Erythroblast (primary cell): ENCODE results near the gene TPPP.
"Not testable (repeated sequence)": the region's sequence is repeated elsewhere in the genome, so short reads cannot be mapped to it uniquely, and the experiment has no call there.

Experiments
- DNase-seq, 2 experiments: peaks; one replicate each; lab custom pipeline; 2025; lab: John Stamatoyannopoulos, UW
- GATA1 ChIP-seq: IDR thresholded peaks from 2 replicates; pipeline ENCODE4 v1.6.1; 2011; ENCODE audit warnings: low read depth, mild to moderate bottlenecking, control low read depth, low read length, moderate library complexity
- POLR2A ChIP-seq: IDR thresholded peaks from 2 replicates; pipeline ENCODE4 v1.6.1; 2011; ENCODE audit warnings: mild to moderate bottlenecking, low read length

TPPP gene

DNA sequence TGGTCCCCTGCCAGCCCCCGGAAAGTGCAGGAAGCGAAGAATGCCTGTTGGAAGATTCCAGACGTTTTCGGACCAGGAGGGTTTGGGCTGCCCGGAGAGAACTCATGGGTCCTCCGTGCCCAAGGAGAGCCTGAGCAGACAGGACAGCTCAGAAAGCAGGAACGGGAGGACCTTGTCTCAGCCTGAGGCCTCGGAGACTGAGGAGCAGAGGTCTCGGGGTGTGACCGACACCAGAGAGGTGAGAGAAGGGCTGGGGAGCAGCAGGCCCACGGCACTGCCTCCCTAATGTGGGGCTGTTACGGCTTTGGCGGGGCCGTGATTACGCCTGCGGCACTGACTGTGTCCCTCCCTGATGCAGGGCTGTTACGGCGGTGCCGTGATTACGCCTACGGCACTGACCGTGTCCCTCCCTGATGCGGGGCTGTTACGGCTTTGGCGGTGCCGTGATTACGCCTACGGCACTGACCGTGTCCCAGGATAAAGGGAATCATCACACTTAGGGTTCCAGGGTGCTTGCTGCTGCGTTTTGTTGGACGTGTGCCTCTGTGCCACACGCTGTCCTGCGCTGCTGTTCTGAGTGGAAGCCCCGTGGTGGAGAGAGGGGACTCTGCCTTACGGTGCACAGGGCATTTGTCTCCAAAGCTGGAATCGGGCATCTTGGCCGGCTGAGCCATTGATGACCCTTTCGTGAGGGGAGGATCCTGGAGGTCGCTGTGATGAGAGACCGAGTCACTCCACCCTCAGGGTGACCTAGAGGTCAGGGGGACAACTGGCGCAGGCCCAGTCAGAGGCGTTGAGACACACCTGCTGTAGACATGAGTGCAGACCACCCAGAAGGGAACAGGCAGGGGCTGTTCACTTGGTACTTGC is 55.3 kb downstream of the TPPP start:
- TF ChIP-seq GATA1 (no peak), POLR2A (no peak)
- no peak for DNase-seq

DNA sequence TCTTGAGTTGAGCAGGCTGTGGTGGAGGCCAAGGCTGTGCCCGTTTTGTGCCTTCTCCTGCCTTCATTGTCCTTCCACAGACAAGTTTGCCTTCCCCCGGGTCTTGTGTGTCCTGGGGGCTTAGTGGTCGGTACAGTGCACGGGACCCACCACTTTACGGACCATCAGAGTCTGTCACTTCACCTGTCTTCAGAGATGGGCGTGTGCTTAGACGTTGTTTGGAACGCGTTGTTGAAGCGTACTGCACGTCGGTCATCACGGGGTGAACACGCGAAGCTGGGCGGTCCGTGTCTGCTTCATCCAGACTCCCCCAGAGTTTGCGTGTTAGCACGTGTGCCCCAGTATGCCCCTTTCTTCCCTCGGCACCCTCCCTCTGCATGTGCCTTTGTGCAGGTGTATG is 56.2 kb downstream of the TPPP start:
- TF ChIP-seq POLR2A (no peak), GATA1 (no peak)
- DNase-seq, result no peak

DNA sequence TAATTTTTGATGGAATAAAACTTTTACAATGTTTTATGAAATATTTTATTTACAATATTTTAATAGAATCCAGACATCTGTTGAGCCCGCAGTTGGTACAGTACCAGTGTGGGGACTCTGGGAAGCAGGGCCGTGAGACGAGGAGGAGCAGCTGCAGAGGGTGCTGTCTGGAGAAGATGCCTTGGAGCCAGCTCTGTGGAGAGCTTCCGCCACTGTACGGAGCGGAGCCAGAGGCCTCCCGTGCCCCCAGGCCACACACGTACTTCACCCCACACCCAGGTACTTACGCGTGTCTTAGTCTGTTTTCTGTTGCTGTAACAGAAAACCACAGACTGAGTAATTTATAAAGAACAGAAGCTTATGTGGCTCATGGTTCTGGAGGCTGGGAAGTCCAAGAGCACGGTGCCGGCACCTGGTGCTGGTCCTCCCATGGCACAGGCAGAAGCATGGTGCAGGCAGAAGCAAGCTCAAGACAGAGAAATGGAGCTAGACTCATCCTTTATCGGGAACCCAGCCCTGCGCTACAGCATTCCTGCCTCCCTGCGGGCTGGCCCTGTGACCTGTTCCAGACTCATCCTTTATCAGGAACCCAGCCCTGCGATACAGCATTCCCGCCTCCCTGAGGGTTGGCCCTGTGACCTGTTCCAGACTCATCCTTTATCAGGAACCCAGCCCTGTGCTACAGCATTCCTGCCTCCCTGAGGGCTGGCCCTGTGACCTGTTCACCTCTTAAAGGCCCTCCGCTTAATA is 57.7 kb downstream of the TPPP start:
- TF ChIP-seq POLR2A, result no peak
- TF ChIP-seq GATA1, result no peak
- no peak for DNase-seq

DNA sequence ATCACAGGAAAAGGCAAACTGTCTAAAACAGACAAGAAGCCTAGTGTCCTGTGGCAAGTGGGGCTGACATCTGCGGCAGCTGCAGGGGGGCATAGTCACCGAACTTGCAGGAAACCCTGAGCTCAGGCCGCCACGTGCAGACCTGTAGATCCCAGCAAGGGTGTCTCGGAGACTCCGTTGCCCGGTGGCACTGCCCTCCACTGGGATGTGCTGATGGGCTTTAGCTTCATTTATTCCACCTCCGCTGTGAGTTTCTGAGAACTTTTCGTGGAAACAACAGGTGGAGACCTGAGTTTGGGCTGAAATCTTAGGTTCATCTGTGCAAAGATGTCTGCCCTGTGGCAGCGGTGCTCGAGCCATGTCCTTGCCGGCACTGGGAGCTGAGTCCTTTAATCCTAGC is 59.0 kb downstream of the TPPP start:
- TF ChIP-seq GATA1, result no peak
- TF ChIP-seq POLR2A, result no peak
- DNase-seq, result no peak

DNA sequence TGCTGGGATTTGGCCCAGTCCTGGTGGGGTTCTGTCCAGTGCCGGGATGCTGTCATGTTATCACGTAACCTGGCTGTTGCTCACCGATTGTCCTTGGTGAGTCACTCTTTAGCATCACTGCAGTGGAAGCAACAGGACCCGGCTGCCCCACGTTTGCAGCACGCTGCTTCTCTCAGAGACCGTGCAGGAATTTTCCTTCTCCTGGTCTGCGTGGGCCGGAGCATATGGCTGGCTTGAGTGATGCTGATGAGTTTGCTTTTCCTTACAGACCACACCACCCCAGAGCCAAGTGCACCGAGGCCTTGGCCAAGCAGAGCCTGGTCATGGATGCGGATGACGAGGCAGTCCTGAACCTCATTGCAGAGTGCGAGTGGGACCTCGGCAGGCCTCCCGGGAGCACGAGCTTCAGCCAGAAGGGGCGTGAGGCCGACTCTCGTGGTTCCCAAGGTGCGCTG is 59.6 kb downstream of the TPPP start:
- TF ChIP-seq POLR2A (no peak), GATA1 (no peak)

DNA sequence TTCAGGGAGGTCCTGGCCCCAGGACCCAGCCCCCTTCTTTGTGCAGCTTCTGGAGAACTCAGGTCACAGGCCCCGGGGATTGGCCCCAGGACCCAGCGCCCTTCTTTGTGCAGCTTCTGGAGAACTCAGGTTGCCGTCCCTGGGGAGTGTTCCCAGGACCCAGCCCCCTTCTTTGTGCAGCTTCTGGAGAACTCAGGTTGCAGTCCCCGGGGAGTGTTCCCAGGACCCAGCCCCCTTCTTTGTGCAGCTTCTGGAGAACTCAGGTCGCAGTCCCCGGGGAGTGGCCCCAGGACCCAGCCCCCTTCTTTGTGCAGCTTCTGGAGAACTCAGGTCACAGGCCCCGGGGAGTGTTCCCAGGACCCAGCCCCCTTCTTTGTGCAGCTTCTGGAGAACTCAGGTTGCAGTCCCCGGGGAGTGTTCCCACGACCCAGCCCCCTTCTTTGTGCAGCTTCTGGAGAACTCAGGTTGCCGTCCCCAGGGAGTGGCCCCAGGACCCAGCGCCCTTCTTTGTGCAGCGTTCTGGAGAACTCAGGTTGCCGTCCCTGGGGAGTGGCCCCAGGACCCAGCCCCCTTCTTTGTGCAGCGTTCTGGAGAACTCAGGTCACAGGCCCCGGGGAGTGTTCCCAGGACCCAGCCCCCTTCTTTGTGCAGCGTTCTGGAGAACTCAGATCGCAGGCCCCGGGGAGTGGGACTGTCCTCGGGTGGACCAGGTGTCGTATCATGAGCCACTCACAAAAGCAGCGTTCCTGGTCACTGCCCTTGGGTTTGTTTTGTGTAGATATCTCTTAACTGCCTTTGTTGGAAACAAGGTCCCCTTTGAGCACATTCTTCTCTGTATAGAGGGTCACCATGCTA is 64.6 kb downstream of the TPPP start:
- DNase-seq, result not testable (repeated sequence)

More for the DNA sequence above, 59.6 kb downstream of the TPPP start:
- no peak for DNase-seq

DNA sequence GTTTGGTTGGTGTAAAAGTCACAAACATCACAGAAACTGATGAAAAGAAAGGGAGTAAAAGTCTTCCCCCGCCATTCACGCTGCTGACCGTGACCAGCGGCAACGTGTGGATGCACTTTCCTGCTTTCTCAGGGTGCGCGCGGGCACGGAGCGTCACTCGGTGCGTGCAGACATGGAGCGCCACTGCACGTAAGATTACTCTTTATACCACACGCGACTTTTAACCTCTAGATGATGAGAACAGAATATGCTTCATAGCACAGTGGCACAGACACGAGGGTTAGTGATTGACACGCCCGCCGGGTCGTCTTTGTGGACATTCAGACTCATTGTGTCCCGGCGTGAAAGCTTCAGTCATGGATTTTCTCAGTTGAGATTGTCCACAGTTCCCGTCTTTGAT is 65.3 kb downstream of the TPPP start:
- TF ChIP-seq POLR2A, result no peak
- TF ChIP-seq GATA1, result no peak
- no peak for DNase-seq

DNA sequence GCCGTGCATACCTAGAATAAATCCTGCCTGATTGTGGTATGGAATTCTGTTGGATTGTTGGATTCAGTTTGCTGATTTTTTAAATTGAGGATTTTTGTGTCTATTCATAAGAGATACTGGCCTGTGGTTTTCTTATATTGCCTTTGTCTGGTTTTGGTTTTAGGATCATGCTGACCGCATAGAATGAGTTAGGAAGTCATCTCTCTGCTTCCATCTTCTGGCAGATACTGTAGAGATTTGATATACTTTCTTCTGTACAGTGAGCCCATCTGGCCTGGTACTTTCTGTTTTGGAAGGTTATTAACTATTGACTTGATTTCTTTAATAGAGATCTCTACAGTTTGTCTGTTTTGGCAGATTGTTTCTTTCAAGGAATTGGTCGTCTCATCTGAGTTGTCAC is 66.3 kb downstream of the TPPP start:
- TF ChIP-seq GATA1 (no peak), POLR2A (no peak)
- DNase-seq, result no peak

DNA sequence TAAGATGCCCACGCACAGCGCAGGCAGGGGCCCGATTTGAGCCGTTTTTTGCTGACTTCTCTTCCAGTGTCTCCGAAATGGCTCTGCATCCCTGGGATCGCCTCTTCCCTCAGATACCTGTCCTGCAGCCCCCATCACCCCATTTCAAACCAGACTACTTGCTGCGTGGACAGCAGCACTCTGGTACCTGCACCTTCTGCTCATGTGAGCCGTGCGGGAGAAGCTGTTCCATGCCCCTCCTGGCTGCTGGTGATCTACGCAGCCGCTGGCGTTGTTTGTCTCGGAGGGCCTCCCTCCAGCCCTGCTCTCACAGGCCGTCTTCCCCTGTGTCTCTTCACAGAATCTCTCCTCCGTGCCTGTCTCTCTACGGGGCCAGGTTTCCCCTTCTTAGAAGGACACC is 67.6 kb downstream of the TPPP start:
- TF ChIP-seq POLR2A (no peak), GATA1 (no peak)
- DNase-seq, result no peak

DNA sequence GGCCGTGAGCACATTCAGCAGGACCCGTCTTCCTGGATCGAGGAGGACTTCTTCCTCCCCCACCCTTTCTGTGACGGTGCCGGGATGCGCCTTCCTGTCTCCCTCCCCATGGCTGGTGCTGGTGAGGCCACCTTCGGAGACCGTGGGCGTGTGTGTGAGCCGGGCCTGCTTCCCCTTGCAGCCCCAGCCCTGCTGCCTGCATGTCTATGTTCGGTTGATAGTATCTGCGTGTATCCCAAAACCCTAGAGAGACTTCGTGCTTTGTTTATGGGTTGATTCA is 68.3 kb downstream of the TPPP start:
- no peak for DNase-seq
- no peak for TF ChIP-seq POLR2A

DNA sequence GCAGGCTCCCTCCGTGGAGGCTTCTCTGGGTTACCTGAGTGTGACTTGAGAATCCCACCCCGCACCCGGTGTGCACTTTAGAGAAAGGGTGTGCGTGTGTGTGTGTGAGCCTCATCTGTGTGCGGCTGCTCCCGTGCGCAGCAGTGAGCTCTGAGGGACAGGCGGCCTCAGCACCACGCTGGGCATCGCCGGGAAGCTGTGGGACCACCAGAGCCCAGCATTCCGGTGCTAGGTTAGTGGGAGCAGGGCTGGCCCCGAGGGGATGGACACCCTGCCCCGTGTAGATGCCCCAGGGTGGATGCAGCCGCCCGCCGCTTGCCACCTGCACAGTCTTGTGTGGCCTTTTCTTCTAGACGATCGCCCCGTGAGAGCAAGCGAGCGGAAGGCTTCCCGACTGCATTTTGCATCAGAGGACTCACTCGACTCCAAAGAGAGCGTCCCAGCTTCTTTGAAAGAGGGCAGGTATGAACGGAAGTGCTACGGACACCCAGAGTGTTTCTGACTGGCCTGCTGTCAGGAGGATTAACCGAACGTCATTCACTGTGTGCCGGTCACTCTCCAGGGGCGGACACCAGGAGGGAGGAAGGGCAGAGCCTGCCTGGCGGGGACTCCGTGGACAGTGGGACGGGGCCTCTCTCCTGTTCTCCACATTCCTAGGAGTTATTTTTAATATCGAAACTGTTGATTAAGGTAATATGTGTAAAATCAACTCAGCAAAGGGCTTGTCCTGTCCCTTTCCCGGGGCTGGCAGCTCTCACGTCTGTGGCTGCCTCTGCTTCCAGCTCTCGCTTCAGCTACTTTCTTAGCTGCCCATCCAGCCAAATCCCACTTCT is 68.8 kb downstream of the TPPP start:
- DNase-seq, result no peak
- TF ChIP-seq POLR2A (no peak), GATA1 (no peak)

DNA sequence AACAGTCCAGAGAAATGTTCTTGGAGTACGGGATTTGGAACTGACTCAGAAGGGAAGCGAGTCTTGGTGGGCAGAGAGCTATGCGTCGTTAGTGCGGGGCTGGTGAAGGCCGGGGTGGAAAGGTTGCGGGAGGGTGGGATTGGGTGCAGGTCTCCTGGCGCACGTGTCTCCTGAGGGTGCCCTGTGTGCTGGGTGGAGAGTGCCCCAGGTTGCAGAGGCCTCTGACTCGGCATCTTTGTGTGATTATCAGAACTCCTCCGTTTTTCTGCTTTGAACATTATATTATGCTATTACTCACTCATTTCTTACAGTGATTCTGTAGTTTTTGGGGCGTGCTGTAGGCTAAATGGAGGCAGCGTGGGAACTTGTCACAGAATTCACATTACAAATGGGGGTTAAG is 69.6 kb downstream of the TPPP start:
- no peak for TF ChIP-seq GATA1
- no peak for TF ChIP-seq POLR2A
- DNase-seq, result no peak

DNA sequence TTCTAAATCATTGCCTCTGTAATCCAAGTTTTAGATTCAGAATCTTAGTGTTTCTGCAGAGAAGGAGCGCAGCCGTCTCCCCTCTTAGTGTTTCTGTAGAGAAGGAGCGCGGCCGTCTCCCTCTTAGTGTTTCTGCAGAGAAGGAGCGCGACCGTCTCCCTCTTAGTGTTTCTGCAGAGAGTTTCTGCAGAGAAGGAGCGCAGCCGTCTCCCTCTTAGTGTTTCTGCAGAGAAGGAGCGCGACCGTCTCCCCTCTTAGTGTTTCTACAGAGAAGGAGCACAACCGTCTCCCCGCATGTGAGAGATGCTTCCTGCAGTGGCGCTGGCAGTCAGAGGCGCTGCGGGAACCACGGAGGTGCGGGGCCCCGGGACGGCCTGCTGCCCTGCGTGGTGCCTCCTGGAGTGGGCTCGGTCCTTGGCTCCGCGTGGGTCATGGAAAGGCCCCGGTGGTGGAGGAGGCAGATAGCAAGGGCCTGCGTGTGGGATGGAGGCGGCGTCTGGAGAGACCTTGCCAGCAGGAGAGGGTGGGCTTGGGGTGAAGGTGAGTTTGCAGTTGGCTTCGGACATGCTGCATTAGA is 70.1 kb downstream of the TPPP start:
- no peak for DNase-seq
- no peak for TF ChIP-seq POLR2A
- TF ChIP-seq GATA1, result no peak
